ENCODE results near the gene NUDT4. TPM values are rescaled to one million over a fixed set of nuclear protein-coding genes. Genes with fewer than 3 reads are reported as not detected.
"Not testable (repeated sequence)": the region's sequence is repeated elsewhere in the genome, so short reads cannot be mapped to it uniquely, and the experiment has no call there.

Gene NUDT4
- total RNA-seq, 3 donors from 2014 or later (not counting 1 experiment from before 2014, with no cell fraction given), result 51.6 to 61.5 (median 52.2) TPM

DNA sequence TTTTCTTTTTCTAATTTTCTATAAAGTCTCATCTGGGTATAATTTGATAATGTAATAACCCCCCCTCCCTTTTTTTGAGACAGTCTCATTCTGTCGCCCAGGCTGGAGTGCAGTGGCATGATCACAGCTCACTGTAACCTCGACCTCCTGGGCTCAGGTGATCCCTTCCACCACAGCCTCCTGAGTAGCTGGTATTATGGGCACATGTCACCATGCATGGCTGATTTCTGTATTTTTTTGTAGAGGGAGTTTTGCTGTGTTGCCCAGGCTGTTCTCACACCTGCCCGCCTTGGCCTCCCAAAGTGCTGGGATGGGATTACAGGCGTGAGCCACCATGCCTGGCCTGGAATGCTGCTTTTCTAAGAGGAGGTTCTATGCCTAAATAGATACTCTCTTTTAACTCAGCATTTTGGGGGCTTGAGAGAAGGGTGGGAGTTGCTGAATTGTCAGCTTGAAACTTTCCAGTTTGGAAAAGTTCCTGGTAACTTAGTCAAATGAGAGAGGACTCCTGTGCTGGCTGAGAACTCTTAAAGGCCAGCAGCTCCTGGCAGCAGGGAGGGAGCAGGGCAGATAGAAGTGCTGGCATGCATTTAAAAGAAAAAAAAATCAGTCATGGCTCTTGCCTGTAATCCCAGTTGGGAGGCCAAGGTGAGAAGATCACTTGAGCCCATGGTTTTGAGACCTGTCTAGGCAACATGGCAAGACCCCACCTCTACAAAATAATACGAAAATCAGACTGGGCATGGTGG, 13.0 kb downstream of the NUDT4 start:
- WGBS (ENCODE audit: insufficient coverage), result 85% methylated on average over 5 of the region's 5 CpGs
- no peaks in the 10 kb centered on the region for H3K9me3 Mint-ChIP-seq

DNA sequence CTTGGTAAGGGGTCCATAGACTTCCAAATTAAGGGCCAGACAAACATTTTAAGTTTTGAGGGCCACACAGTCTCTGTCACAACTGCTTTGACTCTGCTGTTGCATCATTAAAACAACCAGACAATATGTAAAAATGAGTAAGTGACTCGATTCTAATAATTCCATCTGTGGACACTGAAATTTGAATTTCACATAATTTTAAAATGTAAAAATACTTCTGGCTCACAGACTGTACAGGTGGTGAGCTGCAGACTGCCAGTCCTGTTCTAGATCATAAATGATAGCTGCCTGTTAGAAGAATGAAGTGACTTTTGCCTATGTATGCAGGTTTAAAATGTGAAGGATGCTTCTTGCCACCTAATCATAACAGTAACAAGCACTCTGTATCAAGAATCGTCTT, 15.7 kb downstream of the NUDT4 start:
- Mint-ChIP-seq H3K36me3 (no peaks in the 10 kb centered on the region), H3K4me3 (no peak overlapping the region), H3K9me3 (no peaks in the 10 kb centered on the region), H3K27me3 (ENCODE audit: low read depth in 2 of 2) (no peaks in the 10 kb centered on the region), H3K4me1 (peaks cover 0 to 1% of the 10 kb centered on the region in 2 donors), H3K27ac (no peak overlapping the region)
- no CpG with 5 or more reads among the region's 2 CpGs for WGBS (ENCODE audit: insufficient coverage)
- Histone ChIP-seq H3K36me3 (ENCODE audit: control insufficient read depth, insufficient read depth, low read length) (no peaks in the 10 kb centered on the region), H3K27me3 (ENCODE audit: control insufficient read depth, insufficient read depth, low read length) (no peaks in the 10 kb centered on the region), H3K4me1 (ENCODE audit: control insufficient read depth, insufficient read depth, low read length) (peaks cover 5% of the 10 kb centered on the region), H3K27ac (ENCODE audit: low read length) (no peak overlapping the region), H3K4me3 (ENCODE audit: low read length) (no peak overlapping the region), H3K9me3 (ENCODE audit: control insufficient read depth, insufficient read depth, low read length) (no peaks in the 10 kb centered on the region)
- no peak for DNase-seq
- intact Hi-C loops (cut with micrococcal nuclease), result no loop called here
- no peak for ATAC-seq
- TF ChIP-seq, protein P1, sequence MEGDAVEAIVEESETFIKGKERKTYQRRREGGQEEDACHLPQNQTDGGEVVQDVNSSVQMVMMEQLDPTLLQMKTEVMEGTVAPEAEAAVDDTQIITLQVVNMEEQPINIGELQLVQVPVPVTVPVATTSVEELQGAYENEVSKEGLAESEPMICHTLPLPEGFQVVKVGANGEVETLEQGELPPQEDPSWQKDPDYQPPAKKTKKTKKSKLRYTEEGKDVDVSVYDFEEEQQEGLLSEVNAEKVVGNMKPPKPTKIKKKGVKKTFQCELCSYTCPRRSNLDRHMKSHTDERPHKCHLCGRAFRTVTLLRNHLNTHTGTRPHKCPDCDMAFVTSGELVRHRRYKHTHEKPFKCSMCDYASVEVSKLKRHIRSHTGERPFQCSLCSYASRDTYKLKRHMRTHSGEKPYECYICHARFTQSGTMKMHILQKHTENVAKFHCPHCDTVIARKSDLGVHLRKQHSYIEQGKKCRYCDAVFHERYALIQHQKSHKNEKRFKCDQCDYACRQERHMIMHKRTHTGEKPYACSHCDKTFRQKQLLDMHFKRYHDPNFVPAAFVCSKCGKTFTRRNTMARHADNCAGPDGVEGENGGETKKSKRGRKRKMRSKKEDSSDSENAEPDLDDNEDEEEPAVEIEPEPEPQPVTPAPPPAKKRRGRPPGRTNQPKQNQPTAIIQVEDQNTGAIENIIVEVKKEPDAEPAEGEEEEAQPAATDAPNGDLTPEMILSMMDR (IDR thresholded peaks at IDR 0.05), result no peak

More for the DNA sequence above, 13.0 kb downstream of the NUDT4 start:
- intact Hi-C loops (cut with micrococcal nuclease), result no loop called here
- H3K9me3 ChIP-seq (ENCODE audit: control insufficient read depth, insufficient read depth, low read length), result no peaks in the 10 kb centered on the region
- no peaks in the 10 kb centered on the region for H3K27me3 Mint-ChIP-seq (ENCODE audit: low read depth in 2 of 2)
- H3K4me3 ChIP-seq (ENCODE audit: low read length), result no peak overlapping the region
- peaks cover 0 to 10% of the 10 kb centered on the region in 2 donors for H3K4me1 Mint-ChIP-seq
- no peak overlapping the region for H3K27ac Mint-ChIP-seq
- DNase-seq (no peak), ATAC-seq (no peak)
- TF ChIP-seq, protein P1 (IDR thresholded peaks at IDR 0.05), result no peak
- no peak overlapping the region for H3K4me3 Mint-ChIP-seq
- peaks cover 5% of the 10 kb centered on the region for H3K4me1 ChIP-seq (ENCODE audit: control insufficient read depth, insufficient read depth, low read length)
- no peaks in the 10 kb centered on the region for H3K27me3 ChIP-seq (ENCODE audit: control insufficient read depth, insufficient read depth, low read length)
- no peaks in the 10 kb centered on the region for H3K36me3 Mint-ChIP-seq
- no peaks in the 10 kb centered on the region for H3K36me3 ChIP-seq (ENCODE audit: control insufficient read depth, insufficient read depth, low read length)
- no peak overlapping the region for H3K27ac ChIP-seq (ENCODE audit: low read length)

DNA sequence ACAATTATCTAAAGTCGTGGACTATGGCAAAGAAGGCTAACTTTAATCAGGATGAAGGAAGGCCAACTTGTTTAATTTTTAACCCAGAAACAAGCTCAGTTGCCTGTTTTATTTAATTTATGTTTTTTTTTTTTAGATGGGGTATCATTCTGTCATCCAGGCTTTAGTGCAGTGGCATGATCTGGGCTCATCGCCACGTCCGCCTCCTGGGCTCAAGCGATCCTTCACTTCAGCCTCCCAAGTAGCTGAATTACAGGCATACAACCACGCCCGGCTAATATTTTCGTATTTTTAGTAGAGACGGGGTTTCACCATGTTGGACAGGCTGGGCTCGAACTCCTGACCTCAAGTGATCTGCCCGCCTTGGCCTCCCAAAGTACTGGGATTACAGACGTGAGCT, 19.7 kb downstream of the NUDT4 start:
- H3K4me1 Mint-ChIP-seq, result no peaks in the 10 kb centered on the region
- H3K36me3 ChIP-seq (ENCODE audit: control insufficient read depth, insufficient read depth, low read length), result peaks cover 4% of the 10 kb centered on the region
- ATAC-seq (no peak), DNase-seq (no peak)
- TF ChIP-seq, protein P1 (IDR thresholded peaks at IDR 0.05), result no peak
- H3K9me3 Mint-ChIP-seq, result no peaks in the 10 kb centered on the region
- intact Hi-C loops (cut with micrococcal nuclease), result loop anchor here (2.0 kb wide), 3 partner anchors 299 to 613 kb away; no protein-coding TSS in a partner anchor
- no peak overlapping the region for H3K27ac Mint-ChIP-seq
- 91% methylated on average over 12 of the region's 12 CpGs for WGBS (ENCODE audit: insufficient coverage)
- no peaks in the 10 kb centered on the region for H3K36me3 Mint-ChIP-seq
- no peak overlapping the region for H3K4me3 Mint-ChIP-seq
- H3K27me3 ChIP-seq (ENCODE audit: control insufficient read depth, insufficient read depth, low read length), result no peaks in the 10 kb centered on the region
- no peaks in the 10 kb centered on the region for H3K9me3 ChIP-seq (ENCODE audit: control insufficient read depth, insufficient read depth, low read length)
- H3K27me3 Mint-ChIP-seq (ENCODE audit: low read depth in 2 of 2), result no peaks in the 10 kb centered on the region
- H3K4me3 ChIP-seq (ENCODE audit: low read length), result no peak overlapping the region
- H3K27ac ChIP-seq (ENCODE audit: low read length), result no peak overlapping the region
- H3K4me1 ChIP-seq (ENCODE audit: control insufficient read depth, insufficient read depth, low read length), result no peaks in the 10 kb centered on the region

DNA sequence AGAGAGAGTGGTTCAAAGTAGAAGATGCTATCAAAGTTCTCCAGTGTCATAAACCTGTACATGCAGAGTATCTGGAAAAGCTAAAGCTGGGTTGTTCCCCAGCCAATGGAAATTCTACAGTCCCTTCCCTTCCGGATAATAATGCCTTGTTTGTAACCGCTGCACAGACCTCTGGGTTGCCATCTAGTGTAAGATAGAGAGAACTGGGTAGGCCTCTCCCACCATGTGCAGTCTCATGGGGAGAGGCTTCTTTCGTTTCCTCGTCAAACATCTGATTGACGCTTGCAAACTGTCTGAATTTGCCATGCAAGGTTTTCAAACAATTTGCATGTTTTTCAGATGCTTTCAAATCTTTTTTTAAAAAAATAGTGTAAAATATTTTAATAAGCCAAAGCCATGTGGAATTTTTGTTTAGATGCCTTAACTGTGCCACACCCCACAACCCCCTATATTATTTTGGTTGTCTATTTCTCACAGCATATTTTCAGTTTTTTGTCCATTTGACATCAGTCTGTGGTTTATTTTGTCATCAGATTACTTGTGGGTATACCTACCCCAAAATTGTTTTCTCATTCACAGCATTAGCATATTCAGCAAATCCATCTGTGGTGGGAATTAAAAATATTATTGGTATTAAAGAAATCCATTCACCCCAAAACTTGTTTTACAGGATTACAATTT, 21.6 kb downstream of the NUDT4 start:
- no CpG with 5 or more reads among the region's 5 CpGs for WGBS (ENCODE audit: insufficient coverage)
- H3K27me3 ChIP-seq (ENCODE audit: control insufficient read depth, insufficient read depth, low read length); H3K36me3 Mint-ChIP-seq; H3K27me3 Mint-ChIP-seq (ENCODE audit: low read depth in 2 of 2); H3K4me3 ChIP-seq (ENCODE audit: low read length); H3K27ac ChIP-seq (ENCODE audit: low read length); H3K4me1 ChIP-seq (ENCODE audit: control insufficient read depth, insufficient read depth, low read length); H3K36me3 ChIP-seq (ENCODE audit: control insufficient read depth, insufficient read depth, low read length); H3K9me3 ChIP-seq (ENCODE audit: control insufficient read depth, insufficient read depth, low read length); H3K4me3 Mint-ChIP-seq; H3K4me1 Mint-ChIP-seq; DNase-seq; intact Hi-C loops (cut with micrococcal nuclease); H3K9me3 Mint-ChIP-seq; H3K27ac Mint-ChIP-seq: not testable (repeated sequence)
- ATAC-seq, result peak; percentile 97 to 99 (median 99)
